ENCODE measurements around the gene ACTL6B.

DNA sequence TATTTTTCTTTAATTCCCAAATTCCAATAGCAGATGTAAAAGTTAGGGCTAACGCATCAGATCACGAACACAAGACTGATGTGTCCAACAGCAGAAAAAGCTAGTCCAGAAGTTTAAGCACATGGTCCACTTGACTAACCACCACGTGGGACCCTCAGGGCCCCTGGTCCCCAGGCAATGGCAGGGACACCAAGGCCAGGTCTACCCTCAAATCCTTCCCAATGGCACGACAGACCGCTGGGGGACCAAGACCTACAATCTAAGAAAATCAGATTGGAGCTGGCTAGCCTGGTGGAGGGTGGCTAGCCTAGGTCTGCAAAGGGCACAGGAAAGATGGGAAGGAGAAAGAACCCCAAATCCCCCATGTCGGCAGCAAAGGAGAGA lies 36.3 kb upstream of the ACTL6B start:
- TF ChIP-seq, protein P1, sequence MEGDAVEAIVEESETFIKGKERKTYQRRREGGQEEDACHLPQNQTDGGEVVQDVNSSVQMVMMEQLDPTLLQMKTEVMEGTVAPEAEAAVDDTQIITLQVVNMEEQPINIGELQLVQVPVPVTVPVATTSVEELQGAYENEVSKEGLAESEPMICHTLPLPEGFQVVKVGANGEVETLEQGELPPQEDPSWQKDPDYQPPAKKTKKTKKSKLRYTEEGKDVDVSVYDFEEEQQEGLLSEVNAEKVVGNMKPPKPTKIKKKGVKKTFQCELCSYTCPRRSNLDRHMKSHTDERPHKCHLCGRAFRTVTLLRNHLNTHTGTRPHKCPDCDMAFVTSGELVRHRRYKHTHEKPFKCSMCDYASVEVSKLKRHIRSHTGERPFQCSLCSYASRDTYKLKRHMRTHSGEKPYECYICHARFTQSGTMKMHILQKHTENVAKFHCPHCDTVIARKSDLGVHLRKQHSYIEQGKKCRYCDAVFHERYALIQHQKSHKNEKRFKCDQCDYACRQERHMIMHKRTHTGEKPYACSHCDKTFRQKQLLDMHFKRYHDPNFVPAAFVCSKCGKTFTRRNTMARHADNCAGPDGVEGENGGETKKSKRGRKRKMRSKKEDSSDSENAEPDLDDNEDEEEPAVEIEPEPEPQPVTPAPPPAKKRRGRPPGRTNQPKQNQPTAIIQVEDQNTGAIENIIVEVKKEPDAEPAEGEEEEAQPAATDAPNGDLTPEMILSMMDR (optimal IDR thresholded peaks at IDR 0.05 in 1 of 3, IDR thresholded peaks at IDR 0.05 in 1 of 3, conservative IDR thresholded peaks at IDR 0.05 in 1 of 3; ENCODE audit: extremely low read depth in 1 of 3, insufficient read depth in 2 of 3, low read length in 3 of 3) = no peak
- no peak for TF ChIP-seq EZH2 (IDR thresholded peaks at IDR 0.05; ENCODE audit: low read length)
